ENCODE results near the gene ZNF805. TPM values are rescaled to one million over a fixed set of nuclear protein-coding genes. Genes with fewer than 3 reads are reported as not detected.

The ZNF805 gene
- total RNA-seq (2021) (13.5 and 19.8 TPM in 2 replicates), Bru-seq, nascent RNA (percentile 83 among the genes with signal in this experiment), BruChase-seq, experiment 1, labeled RNA remaining after a 2-hour chase (percentile 80 among the genes with signal in this experiment), BruChase-seq, experiment 2, labeled RNA remaining after a 6-hour chase (percentile 73 among the genes with signal in this experiment)
- long read RNA-seq, result 0 reads

DNA sequence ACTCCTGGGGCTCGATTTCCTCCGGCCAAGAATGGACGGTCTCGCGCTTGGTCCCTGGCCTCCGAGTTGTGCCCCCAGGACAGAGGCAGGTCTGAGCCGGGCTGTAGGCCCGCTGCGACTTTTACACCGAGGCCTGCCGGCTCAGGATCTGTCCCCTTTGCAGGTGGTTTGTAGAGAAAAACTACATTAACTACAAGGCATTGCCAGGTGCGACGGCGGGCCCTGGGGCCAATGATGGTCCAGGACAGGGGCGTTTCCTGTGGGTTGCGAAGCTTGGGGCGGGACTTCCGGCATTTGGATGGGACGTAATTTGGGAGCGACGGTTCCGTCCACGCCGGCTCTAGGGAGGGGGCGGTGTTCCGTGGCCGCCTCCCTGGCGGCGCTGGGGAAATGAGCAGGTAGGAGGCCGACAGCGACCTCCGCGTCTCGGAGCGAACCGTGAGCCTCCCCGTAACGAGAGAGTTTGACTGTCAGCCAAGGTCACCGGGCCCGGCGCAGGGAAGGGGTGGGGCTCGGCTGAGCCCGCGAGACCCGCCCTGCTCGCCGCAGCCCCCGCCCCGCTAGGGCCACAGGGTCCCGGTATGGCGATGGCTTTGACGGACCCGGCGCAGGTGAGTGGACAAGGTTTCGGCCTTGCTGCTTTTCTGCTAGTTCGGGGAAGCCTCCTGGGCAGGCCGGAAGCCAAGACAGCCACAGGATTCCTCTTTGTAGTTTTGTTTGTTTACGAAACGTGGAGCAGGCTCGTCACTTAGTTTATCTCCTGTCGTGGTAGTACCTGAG lies at the start of gene ZNF805:
ZNF805 (plus strand) TSS at position 322 of the 780 bp plus-strand sequence; CDS start at position 582, 260 bp downstream.
- TF ChIP-seq, protein P1, sequence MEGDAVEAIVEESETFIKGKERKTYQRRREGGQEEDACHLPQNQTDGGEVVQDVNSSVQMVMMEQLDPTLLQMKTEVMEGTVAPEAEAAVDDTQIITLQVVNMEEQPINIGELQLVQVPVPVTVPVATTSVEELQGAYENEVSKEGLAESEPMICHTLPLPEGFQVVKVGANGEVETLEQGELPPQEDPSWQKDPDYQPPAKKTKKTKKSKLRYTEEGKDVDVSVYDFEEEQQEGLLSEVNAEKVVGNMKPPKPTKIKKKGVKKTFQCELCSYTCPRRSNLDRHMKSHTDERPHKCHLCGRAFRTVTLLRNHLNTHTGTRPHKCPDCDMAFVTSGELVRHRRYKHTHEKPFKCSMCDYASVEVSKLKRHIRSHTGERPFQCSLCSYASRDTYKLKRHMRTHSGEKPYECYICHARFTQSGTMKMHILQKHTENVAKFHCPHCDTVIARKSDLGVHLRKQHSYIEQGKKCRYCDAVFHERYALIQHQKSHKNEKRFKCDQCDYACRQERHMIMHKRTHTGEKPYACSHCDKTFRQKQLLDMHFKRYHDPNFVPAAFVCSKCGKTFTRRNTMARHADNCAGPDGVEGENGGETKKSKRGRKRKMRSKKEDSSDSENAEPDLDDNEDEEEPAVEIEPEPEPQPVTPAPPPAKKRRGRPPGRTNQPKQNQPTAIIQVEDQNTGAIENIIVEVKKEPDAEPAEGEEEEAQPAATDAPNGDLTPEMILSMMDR (conservative IDR thresholded peaks at IDR 0.05), result no peak
- TF ChIP-seq EZH2 (IDR thresholded peaks at IDR 0.05; ENCODE audit: low read depth), result no peak
- ChIA-PET POLR2A (ENCODE audit: unreplicated experiment) (interaction anchor here (0.7 to 0.8 kb wide), 2 partner anchors 81 to 1122 kb away, joined by 3 to 9 read pairs; no protein-coding TSS in a partner anchor), CTCF (no interaction called here)
- H3K9me3 ChIP-seq (ENCODE audit: insufficient read depth, low read depth), result no peaks in the 10 kb centered on the region
- H3K79me2 ChIP-seq (ENCODE audit: low read depth), result peaks cover 32% of the 10 kb centered on the region
- no peaks in the 10 kb centered on the region for H3K27me3 ChIP-seq (ENCODE audit: insufficient read depth, low read depth)
- no TSS peak for BruUV-seq (replicated peaks)
- peaks cover 7% of the 10 kb centered on the region; the same call in 1 of the 2 replicates for H3K36me3 ChIP-seq (ENCODE audit: low read depth)
- peak within 1 kb of the TSS; percentile 95 for H3K4me3 ChIP-seq
- H3K9me2 ChIP-seq (ENCODE audit: insufficient read depth), result no peaks in the 10 kb centered on the region
- H3K27ac ChIP-seq, result peak within 1 kb of the TSS; percentile 69
- peak within 1 kb of the TSS; percentile 97 for H3K4me2 ChIP-seq
- intact Hi-C loops (cut with micrococcal nuclease; ENCODE audit: unreplicated experiment), result loop anchor here (1.0 to 5.0 kb wide), 5 partner anchors 40 to 194 kb away; partner anchors contain the start of genes ZNF304, ZNF460, ZNF543 and ZNF548
- no peaks in the 10 kb centered on the region for H4K20me1 ChIP-seq (ENCODE audit: insufficient read depth)
- DNase-seq, result peak; percentile 82 to 94
- peaks cover 17% of the 10 kb centered on the region; the same call in 1 of the 2 replicates for H3K4me1 ChIP-seq (replicated peaks; ENCODE audit: insufficient read depth)
- H2AFZ ChIP-seq, result peak within 1 kb of the TSS; percentile 99
- H3F3A ChIP-seq (ENCODE audit: insufficient read depth, low read depth), result no peaks in the 10 kb centered on the region; the same call in 1 of the 2 replicates

DNA sequence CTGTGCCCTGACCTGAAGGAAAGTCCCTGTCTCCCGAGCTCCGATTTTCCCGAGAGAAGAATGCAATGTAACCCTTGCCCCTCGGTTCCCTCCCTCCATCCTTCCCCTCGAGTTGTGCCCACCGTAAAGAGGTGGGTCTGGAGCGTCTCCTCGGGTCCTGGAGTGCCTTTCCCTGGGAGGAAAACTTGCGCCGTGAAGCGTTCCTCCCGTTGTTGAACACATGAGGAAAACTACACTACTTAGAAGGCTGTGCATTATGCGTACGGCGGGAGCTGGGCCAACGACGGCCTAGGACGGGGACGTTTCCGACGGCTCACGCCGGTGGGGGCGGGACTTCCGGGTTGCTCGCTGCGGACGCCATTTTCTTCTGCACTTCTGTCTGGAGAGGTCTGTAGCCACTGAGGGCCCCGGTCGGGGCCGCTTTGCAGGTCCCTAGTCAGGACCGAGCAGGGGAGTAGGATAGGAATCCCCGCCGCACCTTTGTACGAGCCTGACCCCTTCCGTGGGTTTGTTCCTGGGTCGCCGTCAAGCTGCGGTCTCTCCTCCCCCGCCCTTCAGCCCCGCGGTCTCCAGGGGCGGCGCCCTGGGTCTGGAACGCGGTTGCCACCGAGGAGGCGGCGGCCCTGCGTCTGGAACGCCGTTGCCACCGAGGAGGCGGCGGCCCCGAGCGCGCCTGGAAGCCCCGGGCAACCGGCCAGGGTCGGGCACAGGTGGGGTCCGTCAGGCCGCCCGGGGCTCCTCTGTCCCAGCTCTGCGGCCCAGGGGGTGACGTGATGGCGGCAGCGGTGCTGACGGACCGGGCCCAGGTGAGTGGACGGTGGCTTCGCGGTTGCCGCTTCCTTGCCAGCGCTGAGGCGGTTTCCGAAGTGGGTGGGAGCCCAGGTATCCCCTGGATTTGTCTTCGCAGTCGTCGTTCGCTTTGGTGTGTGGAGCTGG lies 49.0 kb upstream of the ZNF805 start, which contains the start of gene ZNF264:
ZNF264 (plus strand) TSS at position 360 of the 936 bp plus-strand sequence; CDS start at position 774, 414 bp downstream.
- Histone ChIP-seq H3K4me2 (peak within 1 kb of the TSS; percentile 97), H3K27ac (peak within 1 kb of the TSS; percentile 41), H2AFZ (peak within 1 kb of the TSS; percentile 97), H3K9me2 (ENCODE audit: insufficient read depth) (no peaks in the 10 kb centered on the region), H4K20me1 (ENCODE audit: insufficient read depth) (no peaks in the 10 kb centered on the region), H3K4me3 (peak within 1 kb of the TSS; percentile 82), H3K9me3 (ENCODE audit: insufficient read depth, low read depth) (peaks cover 24% of the 10 kb centered on the region), H3K4me1 (replicated peaks; ENCODE audit: insufficient read depth) (peaks cover 15% of the 10 kb centered on the region), H3F3A (ENCODE audit: insufficient read depth, low read depth) (no peaks in the 10 kb centered on the region), H3K79me2 (ENCODE audit: low read depth) (peaks cover 32% of the 10 kb centered on the region), H3K27me3 (ENCODE audit: insufficient read depth, low read depth) (peaks cover 6% of the 10 kb centered on the region; the same call in 1 of the 2 replicates), H3K36me3 (ENCODE audit: low read depth) (peaks cover 34% of the 10 kb centered on the region)
- intact Hi-C loops (cut with micrococcal nuclease; ENCODE audit: unreplicated experiment), result loop anchor here (1.0 kb wide), 1 partner anchor 33 kb away; no protein-coding TSS in a partner anchor
- TSS peak; percentile 42 for BruUV-seq (replicated peaks)
- TF ChIP-seq EZH2 (IDR thresholded peaks at IDR 0.05; ENCODE audit: low read depth), result no peak
- TF ChIP-seq, protein P1 (conservative IDR thresholded peaks at IDR 0.05), result no peak; the same call in 1 of the 2 replicates
- POLR2A ChIA-PET (ENCODE audit: unreplicated experiment), result interaction anchor here (0.5 to 0.8 kb wide), 4 partner anchors 32 to 1730 kb away, joined by 4 to 8 read pairs (median 4); no protein-coding TSS in a partner anchor
- peak; percentile 75 to 88 for DNase-seq
- CTCF ChIA-PET, result no interaction called here
